ENCODE measurements around the gene DERA. TPM values are rescaled to one million over a fixed set of nuclear protein-coding genes. Genes with fewer than 3 reads are reported as not detected.
A peak's percentile ranks its signal among the peaks of the same experiment; 100 is the strongest.

DERA gene
- total RNA-seq, 1 experiment from 2014 or later: 43.7 TPM

DNA sequence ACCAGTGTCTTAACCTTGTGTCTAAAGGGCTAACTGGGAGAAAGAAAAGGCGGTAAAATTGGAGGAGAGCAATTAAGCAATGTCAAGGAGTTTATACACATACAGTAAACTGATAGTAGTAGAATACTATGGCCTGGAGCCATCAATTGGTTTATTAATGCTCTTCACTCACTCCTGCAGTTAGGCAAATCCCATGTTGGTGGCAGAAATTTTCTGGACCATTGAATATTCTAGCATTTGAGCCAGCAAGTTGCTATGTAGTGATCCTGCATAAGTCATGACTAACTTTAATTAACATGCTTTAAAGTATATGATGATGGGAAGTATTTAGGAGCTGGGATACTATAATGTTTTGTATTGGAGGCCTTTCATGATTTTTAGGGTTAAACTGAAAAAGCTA, 14.3 kb upstream of the DERA start:
- TF ChIP-seq EZH2 (IDR thresholded peaks at IDR 0.05; ENCODE audit: borderline replicate concordance, low read depth, low read length, poor library complexity, severe bottlenecking): no peak
- no peak for TF ChIP-seq CTCF (conservative IDR thresholded peaks at IDR 0.05; ENCODE audit: low read depth, low read length)
- DNase-seq (ENCODE audit: low spot score): no peak
- H3K4me1 ChIP-seq (ENCODE audit: insufficient read depth, low read length, poor library complexity, severe bottlenecking): no peaks in the 10 kb centered on the region
- H3K4me3 ChIP-seq (ENCODE audit: low read depth, low read length, poor library complexity, severe bottlenecking): no peak overlapping the region
- ChIA-PET POLR2A (ENCODE audit: low non-redundant PET) (no interaction called here), CTCF (no interaction called here)
- intact Hi-C loops (cut with micrococcal nuclease; ENCODE audit: unreplicated experiment): no loop called here
- BruUV-seq (replicated peaks): no TSS peak
- H3K36me3 ChIP-seq (ENCODE audit: insufficient read depth, low read length, poor library complexity, severe bottlenecking): peaks cover 79% of the 10 kb centered on the region
- no peaks in the 10 kb centered on the region for H3K27me3 ChIP-seq (replicated peaks; ENCODE audit: insufficient read depth, low read depth, low read length, poor library complexity)
- no peaks in the 10 kb centered on the region for H3K9me3 ChIP-seq (ENCODE audit: low read depth, low read length, poor library complexity, severe bottlenecking)
- H3K27ac ChIP-seq (ENCODE audit: low read depth, low read length, poor library complexity, severe bottlenecking): no peak overlapping the region

DNA sequence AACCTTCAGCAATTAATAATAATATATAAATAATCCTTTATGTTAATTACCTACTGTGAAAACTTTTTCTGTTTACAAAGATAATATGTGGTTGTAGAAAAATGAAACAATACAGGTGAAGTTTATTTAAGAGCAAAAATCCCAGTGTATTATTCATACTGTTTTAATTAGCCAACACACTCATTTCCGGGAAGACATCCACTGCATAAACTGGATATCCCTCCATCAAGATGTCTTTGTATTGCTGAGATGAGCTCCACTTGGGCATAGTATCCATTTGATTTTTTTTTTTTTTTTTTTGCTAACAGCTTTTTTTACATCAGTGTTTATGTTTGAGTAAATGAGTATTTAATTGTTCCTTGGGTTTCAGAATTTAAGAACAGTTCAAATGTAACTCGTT, 13.7 kb upstream of the DERA start:
- Histone ChIP-seq H3K4me1 (ENCODE audit: insufficient read depth, low read length, poor library complexity, severe bottlenecking) (no peaks in the 10 kb centered on the region), H3K27me3 (replicated peaks; ENCODE audit: insufficient read depth, low read depth, low read length, poor library complexity) (no peaks in the 10 kb centered on the region), H3K36me3 (ENCODE audit: insufficient read depth, low read length, poor library complexity, severe bottlenecking) (peaks cover 79% of the 10 kb centered on the region), H3K4me3 (ENCODE audit: low read depth, low read length, poor library complexity, severe bottlenecking) (no peak overlapping the region), H3K9me3 (ENCODE audit: low read depth, low read length, poor library complexity, severe bottlenecking) (no peaks in the 10 kb centered on the region), H3K27ac (ENCODE audit: low read depth, low read length, poor library complexity, severe bottlenecking) (no peak overlapping the region)
- CTCF ChIA-PET: interaction anchor here (0.6 kb wide), 1 partner anchor 229 kb away, joined by 3 read pairs; no protein-coding TSS in a partner anchor
- no peak for TF ChIP-seq CTCF (conservative IDR thresholded peaks at IDR 0.05; ENCODE audit: low read depth, low read length)
- TF ChIP-seq EZH2 (IDR thresholded peaks at IDR 0.05; ENCODE audit: borderline replicate concordance, low read depth, low read length, poor library complexity, severe bottlenecking): no peak
- intact Hi-C loops (cut with micrococcal nuclease; ENCODE audit: unreplicated experiment): no loop called here
- BruUV-seq (replicated peaks): no TSS peak
- no peak for DNase-seq (ENCODE audit: low spot score)
- POLR2A ChIA-PET (ENCODE audit: low non-redundant PET): no interaction called here

DNA sequence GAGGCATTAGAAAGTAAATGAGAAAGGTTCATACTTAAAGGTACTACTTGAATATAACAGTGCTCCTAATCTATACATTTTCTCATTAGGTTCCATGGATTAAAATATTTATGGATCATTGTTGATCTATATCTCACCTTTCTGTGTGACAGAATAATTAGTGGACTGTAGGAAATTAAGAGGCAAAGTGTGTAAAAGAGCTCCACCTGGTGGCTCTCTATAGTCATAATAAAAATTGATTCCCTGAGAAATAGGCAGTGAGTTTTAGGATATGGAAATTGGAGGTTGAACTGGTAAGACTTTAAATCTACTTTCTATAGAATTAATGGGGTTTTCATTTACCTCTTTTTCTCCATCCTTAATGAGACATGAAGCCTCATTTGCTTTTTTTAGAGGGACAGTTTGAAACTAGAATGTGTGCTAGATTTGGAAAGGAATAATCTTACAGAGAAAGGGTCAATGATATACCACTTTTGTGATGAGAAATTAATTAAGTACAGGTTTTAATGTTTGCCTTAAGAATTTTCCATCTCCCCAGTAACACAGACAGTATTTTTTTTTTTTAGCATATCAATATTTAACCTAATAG, 11.8 kb upstream of the DERA start:
- Histone ChIP-seq H3K27me3 (replicated peaks; ENCODE audit: insufficient read depth, low read depth, low read length, poor library complexity) (no peaks in the 10 kb centered on the region), H3K36me3 (ENCODE audit: insufficient read depth, low read length, poor library complexity, severe bottlenecking) (peaks cover 87% of the 10 kb centered on the region), H3K9me3 (ENCODE audit: low read depth, low read length, poor library complexity, severe bottlenecking) (no peaks in the 10 kb centered on the region), H3K4me1 (ENCODE audit: insufficient read depth, low read length, poor library complexity, severe bottlenecking) (no peaks in the 10 kb centered on the region), H3K27ac (ENCODE audit: low read depth, low read length, poor library complexity, severe bottlenecking) (no peak overlapping the region), H3K4me3 (ENCODE audit: low read depth, low read length, poor library complexity, severe bottlenecking) (no peak overlapping the region)
- peak; percentile 81 for TF ChIP-seq CTCF (conservative IDR thresholded peaks at IDR 0.05; ENCODE audit: low read depth, low read length)
- TF ChIP-seq EZH2 (IDR thresholded peaks at IDR 0.05; ENCODE audit: borderline replicate concordance, low read depth, low read length, poor library complexity, severe bottlenecking): no peak
- POLR2A ChIA-PET (ENCODE audit: low non-redundant PET): no interaction called here
- no TSS peak for BruUV-seq (replicated peaks)
- DNase-seq (ENCODE audit: low spot score): peak; percentile 48
- CTCF ChIA-PET: interaction anchor here (0.7 to 1.0 kb wide), 3 partner anchors 12 to 367 kb away, joined by 3 to 9 read pairs (median 4); partner anchors contain the start of gene DERA
- intact Hi-C loops (cut with micrococcal nuclease; ENCODE audit: unreplicated experiment): loop anchor here (1.0 kb wide), 1 partner anchor 309 kb away; no protein-coding TSS in a partner anchor

Measured in A673 (cell line).